A549 (cell line): Measurements from ENCODE around the gene EDN3. TPM values are rescaled to one million over a fixed set of nuclear protein-coding genes. Genes with fewer than 3 reads are reported as not detected.

Experiments used
- ATAC-seq, 2 experiments: fragments of 200-7000 bp in 1 of 2; fragments of >200 bp in 1 of 2; cut with Nextera tagmentation in 1 of 2; cut with Tn5 transposase in 1 of 2; 3 replicates each; pipeline versions ENCODE4 v1.8.0 to v1.9.1; 2018 to 2020; ENCODE audit warnings: mild to moderate bottlenecking in 1 of 2, moderate library complexity in 1 of 2
- CTCF ChIA-PET: fragments of 300-600 bp; sonication (Branson Sonifier 250); formaldehyde crosslinking; extraction: SDS; loops from one replicate; lab custom pipeline; 2021; ENCODE audit warnings: antibody characterized with exemption, inconsistent platforms; lab: Yijun Ruan, JAX
- POLR2A ChIA-PET: fragments of 350-600 bp; formaldehyde crosslinking; extraction: SDS; loops from one replicate; lab custom pipeline; 2021; ENCODE audit warnings: antibody characterized with exemption, inconsistent platforms; lab: Yijun Ruan, JAX
- DNase-seq, 2 experiments: peaks; one replicate each; pipeline versions ENCODE4 v3.0.0 to v3.0.0-alpha.2; 2011 to 2016; ENCODE audit warnings: low read depth in 1 of 2, low spot score in 1 of 2
- FAIRE-seq: peaks from 2 replicates; lab custom pipeline; 2011; peaks lifted over from hg19 to GRCh38; lab: Jason Lieb, UNC
- H3K27ac ChIP-seq, 2 experiments: fragments of >200 bp; sonication (Bioruptor Twin); formaldehyde crosslinking; 3 replicates each; pipeline ENCODE4 v1.5.1; 2016 to 2017
- H3K4me1 ChIP-seq: fragments of >200 bp; sonication (Bioruptor Twin); formaldehyde crosslinking; 3 replicates; pipeline ENCODE4 v1.6.1; 2016
- H3K4me2 ChIP-seq: fragments of >200 bp; sonication (Bioruptor Twin); formaldehyde crosslinking; 3 replicates; pipeline ENCODE4 v1.6.1; 2016
- H3K4me3 ChIP-seq: fragments of >200 bp; sonication (Bioruptor Twin); formaldehyde crosslinking; 3 replicates; pipeline ENCODE4 v1.5.1; 2016
- H3K9me3 ChIP-seq: fragments of >200 bp; sonication (Bioruptor Twin); formaldehyde crosslinking; 3 replicates; pipeline ENCODE4 v1.6.1; 2016
- BCL3 ChIP-seq: fragments of >200 bp; sonication (Bioruptor Twin); formaldehyde crosslinking; IDR thresholded peaks from 3 replicates; pipeline ENCODE4 v1.6.1; 2016
- BHLHE40 ChIP-seq: IDR thresholded peaks from 2 replicates; pipeline ENCODE4 v1.6.1; 2012; ENCODE audit warnings: low read depth, low read length, inconsistent platforms
- CBX2 ChIP-seq: fragments of 200-600 bp; sonication (generic); IDR thresholded peaks from 2 replicates; pipeline ENCODE4 v1.6.1; 2016; ENCODE audit warnings: low read depth, mild to moderate bottlenecking, borderline replicate concordance
- CBX8 ChIP-seq: fragments of 200-600 bp; sonication (generic); IDR thresholded peaks from 2 replicates; pipeline ENCODE4 v1.6.1; 2016
- CEBPB ChIP-seq, 2 experiments: fragments of >200 bp in 1 of 2; sonication (Bioruptor Twin) in 1 of 2; formaldehyde crosslinking in 1 of 2; IDR thresholded peaks; 2 replicates each; pipeline ENCODE4 v1.6.1; 2012 to 2016
- CHD4 ChIP-seq: fragments of 200-600 bp; sonication (generic); IDR thresholded peaks from 2 replicates; pipeline ENCODE4 v1.6.1; 2016; ENCODE audit warnings: antibody characterized with exemption, mild to moderate bottlenecking, borderline replicate concordance
- EHF ChIP-seq: fragments of 250-450 bp; sonication (Bioruptor Pico); IDR thresholded peaks from 2 replicates; pipeline ENCODE4 v1.5.0; 2020; ENCODE audit warnings: mild to moderate bottlenecking
- ESRRA ChIP-seq: fragments of 150-350 bp; IDR thresholded peaks from 2 replicates; pipeline ENCODE4 v1.6.1; 2014; ENCODE audit warnings: mild to moderate bottlenecking, low read length, borderline replicate concordance
- FOSB ChIP-seq: fragments of 250-450 bp; sonication (Bioruptor Pico); IDR thresholded peaks from 2 replicates; pipeline ENCODE4 v1.5.0; 2020; ENCODE audit warnings: mild to moderate bottlenecking, moderate library complexity
- FOSL2 ChIP-seq, 2 experiments: fragments of 450-650 bp in 1 of 2; fragments of >200 bp in 1 of 2; sonication (Bioruptor Twin) in 1 of 2; formaldehyde crosslinking; IDR thresholded peaks; 2 replicates each; pipeline versions ENCODE4 v1.5.0 to v1.6.1; 2016 to 2020; ENCODE audit warnings: mild to moderate bottlenecking in 1 of 2, moderate library complexity in 1 of 2
- GATA3 ChIP-seq: IDR thresholded peaks from 2 replicates; pipeline ENCODE4 v1.6.1; 2012; ENCODE audit warnings: borderline replicate concordance
- HDAC2 ChIP-seq: fragments of 200-600 bp; sonication (generic); IDR thresholded peaks from 2 replicates; pipeline ENCODE4 v1.6.1; 2016
- HEYL ChIP-seq: fragments of 250-450 bp; sonication (Bioruptor Pico); IDR thresholded peaks from 2 replicates; pipeline ENCODE4 v1.8.0; 2021; ENCODE audit warnings: mild to moderate bottlenecking, moderate library complexity
- HOXA7 ChIP-seq: fragments of 250-450 bp; sonication (Bioruptor Pico); IDR thresholded peaks from 2 replicates; pipeline ENCODE4 v1.5.0; 2020; ENCODE audit warnings: mild to moderate bottlenecking, moderate library complexity
- HOXB13 ChIP-seq: fragments of 250-450 bp; sonication (Bioruptor Pico); IDR thresholded peaks from 2 replicates; pipeline ENCODE4 v1.5.0; 2020; ENCODE audit warnings: low read depth, mild to moderate bottlenecking, moderate library complexity
- KDM1A ChIP-seq: fragments of 200-600 bp; sonication (generic); IDR thresholded peaks from 2 replicates; pipeline ENCODE4 v1.6.1; 2016; ENCODE audit warnings: low read depth, mild to moderate bottlenecking
- KDM5A ChIP-seq: fragments of 200-600 bp; sonication (generic); IDR thresholded peaks from 2 replicates; pipeline ENCODE4 v1.6.1; 2016; ENCODE audit warnings: antibody characterized with exemption, mild to moderate bottlenecking
- MAFK ChIP-seq: fragments of 450-650 bp; IDR thresholded peaks from 2 replicates; pipeline ENCODE4 v1.6.1; 2014; ENCODE audit not compliant: partially characterized antibody
- MAX ChIP-seq: IDR thresholded peaks from 2 replicates; pipeline ENCODE4 v1.6.1; 2012
- NPAS2 ChIP-seq: fragments of 250-450 bp; sonication (Bioruptor Pico); IDR thresholded peaks from 2 replicates; pipeline ENCODE4 v1.8.0; 2022; ENCODE audit warnings: mild to moderate bottlenecking, moderate library complexity, borderline replicate concordance
- PBX3 ChIP-seq: IDR thresholded peaks from 2 replicates; pipeline ENCODE4 v1.6.1; 2012
- PHF8 ChIP-seq: fragments of 200-600 bp; sonication (generic); IDR thresholded peaks from 2 replicates; pipeline ENCODE4 v1.6.1; 2016; ENCODE audit warnings: low read depth, mild to moderate bottlenecking, antibody characterized with exemption, moderate library complexity, borderline replicate concordance
- POLR2A ChIP-seq: IDR thresholded peaks from 2 replicates; pipeline ENCODE4 v1.6.1; 2012; ENCODE audit warnings: mild to moderate bottlenecking, low read length
- RARB ChIP-seq: fragments of 250-450 bp; sonication (Bioruptor Pico); IDR thresholded peaks from 2 replicates; pipeline ENCODE4 v1.8.0; 2021; ENCODE audit warnings: mild to moderate bottlenecking, moderate library complexity
- RCOR1 ChIP-seq: fragments of 150-350 bp; IDR thresholded peaks from 2 replicates; pipeline ENCODE4 v1.6.1; 2014; ENCODE audit warnings: antibody characterized with exemption, low read length, low read depth
- TP53 ChIP-seq: fragments of 250-450 bp; sonication (Bioruptor Pico); IDR thresholded peaks from 2 replicates; pipeline ENCODE4 v1.5.0; 2021; ENCODE audit warnings: mild to moderate bottlenecking, moderate library complexity
- ZC3H11A ChIP-seq: fragments of 450-650 bp; IDR thresholded peaks from 2 replicates; pipeline ENCODE4 v1.6.1; 2014; ENCODE audit warnings: antibody characterized with exemption, mild to moderate bottlenecking
- WGBS: methylation state at CpG from one replicate; pipeline ENCODE4 v1.1.6; 2017; ENCODE audit errors: missing lambda C conversion rate; 5-methylcytosine and 5-hydroxymethylcytosine counted together
- polyA plus RNA-seq, 4 experiments: library from polyadenylated mRNA; depleted of rRNA in 3 of 4; stranded (reverse); fragments of >200 nt; fragmentation: RNase III in 1 of 4; extraction: RNeasy Plus Mini Kit Qiagen cat#74134 plus additional on column Dnase treatment in 1 of 4; gene quantifications; 2 replicates in 3 of 4; 3 replicates in 1 of 4; pipeline ENCODE4 v1.2.3, GENCODE V29; 2011 to 2017
- TF ChIP-seq, protein P1 (sequence below): fragments of 250-450 bp; sonication (Bioruptor Pico); IDR thresholded peaks from 2 replicates; pipeline ENCODE4 v1.5.0; 2020; ENCODE audit warnings: low read depth, mild to moderate bottlenecking, moderate library complexity
- TF ChIP-seq, protein P2 (sequence below): fragments of >200 bp; sonication (Bioruptor Twin); formaldehyde crosslinking; IDR thresholded peaks from 3 replicates; pipeline ENCODE4 v1.5.1; 2016
- TF ChIP-seq, protein P3 (sequence below): fragments of 450-650 bp; IDR thresholded peaks from 2 replicates; pipeline ENCODE4 v1.6.1; 2014; ENCODE audit warnings: antibody characterized with exemption

EDN3 gene
- polyA plus RNA-seq, 2 of the 4 experiments (the other 2 are of a cell fraction): 0.13 to 0.54 TPM

GRCh38 chr20:59316911-59317731 is 16.7 kb downstream of the EDN3 start:
- Histone ChIP-seq H3K4me1 (no peaks in the 10 kb centered on the region), H3K4me2 (no peak overlapping the region), H3K9me3 (0 out of 3 replicates have a peak, but pooled peaks cover 4% of the 10 kb centered on the region), H3K4me3 (no peak overlapping the region), H3K27ac (no peak overlapping the region)
- FAIRE-seq (no peak), DNase-seq (no peak), ATAC-seq (no peak)
- CTCF ChIA-PET: interaction anchor here (1.7 kb wide), 1 partner anchor 87 kb away, joined by 5 read pairs; no protein-coding TSS in a partner anchor
- TF ChIP-seq EHF (CRISPR knock-in tag): no peak
- POLR2A ChIA-PET: no interaction called here
- WGBS: 77% methylated on average over 13 of the region's 13 CpGs

DNA sequence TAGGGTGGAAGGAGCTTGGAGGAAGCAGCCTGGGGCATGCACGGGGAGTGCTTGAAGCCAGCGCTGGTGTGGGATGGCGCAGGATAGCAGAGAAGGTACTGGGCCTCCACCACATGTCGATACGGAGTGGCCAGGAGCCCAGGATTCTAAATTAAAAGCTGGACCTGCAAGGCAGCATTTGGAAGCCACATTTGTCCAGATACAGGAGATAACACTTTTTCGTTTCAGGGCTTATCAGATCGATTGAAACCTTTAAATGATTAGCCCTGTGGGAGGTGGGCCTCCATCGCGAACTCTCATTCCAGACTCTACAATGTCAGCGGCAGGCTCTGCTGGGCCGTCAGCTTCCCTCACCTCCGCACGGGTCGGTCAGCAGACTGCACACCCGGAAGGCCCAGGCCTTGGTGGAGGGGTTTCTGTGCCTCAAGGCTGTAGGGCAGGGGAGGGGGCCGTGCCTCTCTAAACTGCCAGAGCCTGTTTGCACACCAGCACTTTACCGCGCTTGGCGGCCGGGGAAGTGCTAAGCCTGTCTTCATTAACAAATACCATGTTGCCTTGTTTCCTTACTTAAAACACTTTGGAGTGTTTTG is 17.9 kb downstream of the EDN3 start:
- DNase-seq: no peak
- Histone ChIP-seq H3K4me3 (no peak overlapping the region), H3K4me1 (no peaks in the 10 kb centered on the region), H3K9me3 (0 out of 3 replicates have a peak, but pooled peaks cover 4% of the 10 kb centered on the region), H3K27ac (no peak overlapping the region), H3K4me2 (no peak overlapping the region)
- POLR2A ChIA-PET: no interaction called here
- TF ChIP-seq KDM5A: no peak
- no peak for TF ChIP-seq CBX2
- no peak for TF ChIP-seq PBX3
- no peak for TF ChIP-seq EHF (CRISPR knock-in tag)
- no peak for TF ChIP-seq NPAS2 (CRISPR knock-in tag)
- TF ChIP-seq ESRRA: no peak
- TF ChIP-seq RARB (CRISPR knock-in tag): no peak
- TF ChIP-seq FOSB (CRISPR knock-in tag): no peak
- TF ChIP-seq HEYL: no peak
- TF ChIP-seq, protein P1, sequence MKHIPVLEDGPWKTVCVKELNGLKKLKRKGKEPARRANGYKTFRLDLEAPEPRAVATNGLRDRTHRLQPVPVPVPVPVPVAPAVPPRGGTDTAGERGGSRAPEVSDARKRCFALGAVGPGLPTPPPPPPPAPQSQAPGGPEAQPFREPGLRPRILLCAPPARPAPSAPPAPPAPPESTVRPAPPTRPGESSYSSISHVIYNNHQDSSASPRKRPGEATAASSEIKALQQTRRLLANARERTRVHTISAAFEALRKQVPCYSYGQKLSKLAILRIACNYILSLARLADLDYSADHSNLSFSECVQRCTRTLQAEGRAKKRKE (CRISPR knock-in tag): no peak
- no peak for TF ChIP-seq FOSL2 (IDR thresholded peaks at IDR 0.05)
- TF ChIP-seq FOSL2 (CRISPR knock-in tag; IDR thresholded peaks at IDR 0.05): no peak
- no peak for TF ChIP-seq PHF8
- TF ChIP-seq BHLHE40: no peak
- no peak for TF ChIP-seq MAFK
- TF ChIP-seq RCOR1: no peak
- TF ChIP-seq POLR2A: no peak
- no peak for TF ChIP-seq CBX8
- CTCF ChIA-PET: no interaction called here
- FAIRE-seq: no peak
- no peak for ATAC-seq
- 86% methylated on average over 20 of the region's 20 CpGs for WGBS

DNA sequence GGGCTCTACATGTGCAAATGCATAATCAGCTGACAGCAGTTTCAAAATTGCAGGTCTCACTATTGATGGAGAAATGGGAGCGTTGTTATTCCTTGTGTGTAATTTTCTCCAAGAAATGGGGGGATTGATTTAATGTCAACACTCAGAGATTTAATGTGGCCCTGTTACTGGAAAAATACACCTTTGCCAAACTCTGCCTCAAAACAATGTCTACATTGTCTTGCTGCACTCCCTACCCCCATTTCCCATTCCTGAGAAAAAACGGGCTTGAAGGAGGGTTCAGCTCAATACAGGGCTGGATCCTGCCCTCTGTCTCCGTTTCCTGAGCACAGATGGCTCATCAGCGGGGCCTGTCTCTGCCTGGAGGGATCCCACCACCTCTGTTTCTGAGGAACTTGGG is 18.4 kb downstream of the EDN3 start:
- Histone ChIP-seq H3K4me2 (no peak overlapping the region), H3K27ac (no peak overlapping the region), H3K4me3 (no peak overlapping the region), H3K4me1 (no peaks in the 10 kb centered on the region), H3K9me3 (0 out of 3 replicates have a peak, but pooled peaks cover 4% of the 10 kb centered on the region)
- 79% methylated on average over 4 of the region's 4 CpGs for WGBS
- CTCF ChIA-PET: no interaction called here
- FAIRE-seq: no peak
- no peak for ATAC-seq
- POLR2A ChIA-PET: no interaction called here
- no peak for DNase-seq
- no peak for TF ChIP-seq CEBPB (IDR thresholded peaks at IDR 0.05)
- no peak for TF ChIP-seq HOXB13
- TF ChIP-seq GATA3: no peak
- no peak for TF ChIP-seq ZC3H11A
- no peak for TF ChIP-seq TP53 (CRISPR knock-in tag)
- no peak for TF ChIP-seq BCL3
- TF ChIP-seq HDAC2: no peak
- no peak for TF ChIP-seq HOXA7
- TF ChIP-seq MAX: no peak
- TF ChIP-seq, protein P2, sequence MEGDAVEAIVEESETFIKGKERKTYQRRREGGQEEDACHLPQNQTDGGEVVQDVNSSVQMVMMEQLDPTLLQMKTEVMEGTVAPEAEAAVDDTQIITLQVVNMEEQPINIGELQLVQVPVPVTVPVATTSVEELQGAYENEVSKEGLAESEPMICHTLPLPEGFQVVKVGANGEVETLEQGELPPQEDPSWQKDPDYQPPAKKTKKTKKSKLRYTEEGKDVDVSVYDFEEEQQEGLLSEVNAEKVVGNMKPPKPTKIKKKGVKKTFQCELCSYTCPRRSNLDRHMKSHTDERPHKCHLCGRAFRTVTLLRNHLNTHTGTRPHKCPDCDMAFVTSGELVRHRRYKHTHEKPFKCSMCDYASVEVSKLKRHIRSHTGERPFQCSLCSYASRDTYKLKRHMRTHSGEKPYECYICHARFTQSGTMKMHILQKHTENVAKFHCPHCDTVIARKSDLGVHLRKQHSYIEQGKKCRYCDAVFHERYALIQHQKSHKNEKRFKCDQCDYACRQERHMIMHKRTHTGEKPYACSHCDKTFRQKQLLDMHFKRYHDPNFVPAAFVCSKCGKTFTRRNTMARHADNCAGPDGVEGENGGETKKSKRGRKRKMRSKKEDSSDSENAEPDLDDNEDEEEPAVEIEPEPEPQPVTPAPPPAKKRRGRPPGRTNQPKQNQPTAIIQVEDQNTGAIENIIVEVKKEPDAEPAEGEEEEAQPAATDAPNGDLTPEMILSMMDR: no peak
- TF ChIP-seq KDM1A: no peak
- TF ChIP-seq, protein P3, sequence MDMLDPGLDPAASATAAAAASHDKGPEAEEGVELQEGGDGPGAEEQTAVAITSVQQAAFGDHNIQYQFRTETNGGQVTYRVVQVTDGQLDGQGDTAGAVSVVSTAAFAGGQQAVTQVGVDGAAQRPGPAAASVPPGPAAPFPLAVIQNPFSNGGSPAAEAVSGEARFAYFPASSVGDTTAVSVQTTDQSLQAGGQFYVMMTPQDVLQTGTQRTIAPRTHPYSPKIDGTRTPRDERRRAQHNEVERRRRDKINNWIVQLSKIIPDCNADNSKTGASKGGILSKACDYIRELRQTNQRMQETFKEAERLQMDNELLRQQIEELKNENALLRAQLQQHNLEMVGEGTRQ: no peak
- TF ChIP-seq CHD4: no peak
